ENCODE data around the gene MAP2.
"Not testable (repeated sequence)": the region's sequence is repeated elsewhere in the genome, so short reads cannot be mapped to it uniquely, and the experiment has no call there.

Gene MAP2

DNA sequence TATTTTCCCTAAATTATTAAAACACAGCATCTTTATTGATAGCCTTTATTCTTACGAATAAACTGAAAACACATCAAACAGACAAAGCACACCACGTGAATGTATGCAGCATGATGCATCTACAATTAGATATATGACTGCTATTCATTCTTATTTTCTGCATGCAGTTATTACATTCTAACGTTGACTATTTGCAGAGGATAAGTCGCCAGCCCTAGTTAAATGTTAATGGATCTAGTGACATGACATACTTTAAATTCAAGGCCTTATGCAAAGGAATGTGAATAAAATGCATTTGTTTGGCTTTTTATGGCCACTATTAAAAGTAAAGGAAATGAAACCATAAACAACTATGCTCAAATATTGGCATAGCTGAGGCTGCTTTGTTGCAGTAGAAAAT is 172.4 kb downstream of the MAP2 start:
- FAIRE-seq = no peak

DNA sequence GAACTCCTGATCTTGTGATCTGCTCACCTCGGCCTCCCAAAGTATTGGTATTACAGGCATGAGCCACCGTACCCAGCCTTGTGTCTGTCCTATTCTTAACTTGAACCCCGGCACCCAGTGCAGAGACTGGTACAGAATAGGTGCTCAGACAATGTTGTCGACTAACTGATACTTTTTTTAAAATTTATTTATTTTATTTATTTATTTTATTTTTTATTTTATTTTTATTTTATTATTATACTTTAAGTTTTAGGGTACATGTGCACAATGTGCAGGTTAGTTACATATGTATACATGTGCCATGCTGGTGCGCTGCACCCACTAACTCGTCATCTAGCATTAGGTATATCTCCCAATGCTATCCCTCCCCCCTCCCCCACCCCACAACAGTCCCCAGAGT is 174.4 kb downstream of the MAP2 start:
- FAIRE-seq = not testable (repeated sequence)

DNA sequence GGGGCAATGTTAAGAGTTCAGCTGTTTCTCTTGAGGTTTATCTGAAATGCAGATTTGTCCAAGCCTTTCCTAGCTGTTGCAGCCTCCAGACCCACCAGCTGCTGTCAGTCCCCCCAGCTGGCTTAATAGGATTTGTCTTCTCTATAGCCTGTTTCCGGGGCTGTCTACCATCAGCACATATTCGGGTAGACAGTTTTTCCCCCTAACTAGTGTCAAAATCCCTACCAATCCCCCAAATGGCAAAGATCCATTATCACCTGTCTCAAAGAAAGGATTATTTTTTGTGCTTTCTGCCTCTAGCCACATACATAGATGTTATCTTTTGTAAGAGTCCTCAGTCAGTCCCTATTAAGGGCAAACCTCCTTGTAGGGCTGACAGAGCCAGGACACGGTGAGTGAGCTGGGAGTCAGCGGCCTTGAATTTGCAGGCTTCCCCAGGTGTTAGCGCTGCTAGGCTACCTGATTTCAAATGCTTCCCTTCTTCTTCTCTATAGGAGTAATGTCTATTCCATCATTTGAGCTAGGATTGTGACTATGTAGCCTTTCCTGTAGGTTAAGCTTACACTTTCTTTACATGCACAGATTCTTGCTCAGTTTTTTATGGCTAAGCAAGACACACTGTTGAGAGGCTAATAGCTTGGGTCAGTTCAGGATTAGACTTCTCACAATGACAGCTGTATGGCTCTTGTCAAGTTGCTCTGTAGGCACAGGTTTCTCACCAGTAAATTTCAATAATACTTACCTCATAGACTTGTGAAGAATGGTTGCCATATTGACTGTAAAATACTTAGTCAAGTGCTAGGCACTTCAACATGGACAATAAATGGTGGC is 176.7 kb downstream of the MAP2 start:
- no peak for FAIRE-seq

DNA sequence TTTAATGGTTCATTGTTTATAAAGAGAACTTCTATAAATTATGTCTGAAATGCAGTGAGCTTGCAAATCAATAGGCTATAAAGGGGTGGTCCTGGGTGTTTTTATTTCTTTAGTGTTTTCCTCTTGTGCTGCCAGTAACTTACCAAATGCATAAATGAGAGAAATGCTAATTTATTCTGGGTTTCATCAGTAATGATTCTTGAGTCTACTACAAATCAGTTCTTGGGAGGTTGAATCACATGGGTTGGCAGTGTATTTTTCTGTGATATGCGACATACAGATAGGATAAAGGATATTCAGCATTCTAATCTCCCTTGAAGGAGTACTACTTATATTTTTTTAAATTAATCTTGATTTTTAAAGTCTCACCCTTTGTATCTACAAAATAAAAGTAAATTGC is 177.7 kb downstream of the MAP2 start:
- no peak for FAIRE-seq

DNA sequence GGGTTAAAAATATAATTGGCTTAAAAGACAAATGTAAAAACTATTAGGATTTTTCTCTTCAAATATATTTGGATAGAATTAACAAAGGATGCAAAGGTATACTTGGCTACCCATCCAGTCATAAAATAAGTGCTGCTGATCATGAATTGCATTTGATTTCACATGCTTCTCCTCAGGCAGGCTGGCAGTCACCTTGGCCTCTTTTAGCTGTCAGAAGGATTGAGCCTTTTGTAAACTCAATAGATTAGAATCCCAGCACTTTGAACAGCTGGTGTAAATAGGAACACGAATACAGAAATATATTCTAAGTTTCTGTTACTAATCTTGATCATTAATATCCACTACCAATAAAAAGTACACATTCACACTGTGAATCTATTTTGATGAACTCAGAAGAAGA is 178.4 kb downstream of the MAP2 start:
- FAIRE-seq = no peak

DNA sequence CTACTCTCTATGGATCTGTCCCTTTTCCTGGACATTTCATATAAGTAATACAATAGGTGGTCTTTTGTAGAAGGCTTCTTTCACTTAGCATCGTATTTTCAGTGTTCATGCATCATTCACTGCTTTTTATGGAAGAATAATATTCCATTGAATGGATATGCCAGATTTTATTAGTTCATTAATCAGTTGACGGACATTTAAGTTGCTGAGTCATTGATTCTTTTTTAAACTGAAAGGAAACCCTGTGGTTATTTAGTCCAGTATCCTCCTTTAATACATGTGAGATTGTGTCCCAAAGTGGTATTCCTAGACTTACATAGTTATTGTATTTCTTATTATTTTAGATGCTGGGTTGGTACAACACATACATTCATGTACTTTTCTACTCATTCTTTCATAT is 185.7 kb downstream of the MAP2 start:
- FAIRE-seq = no peak

DNA sequence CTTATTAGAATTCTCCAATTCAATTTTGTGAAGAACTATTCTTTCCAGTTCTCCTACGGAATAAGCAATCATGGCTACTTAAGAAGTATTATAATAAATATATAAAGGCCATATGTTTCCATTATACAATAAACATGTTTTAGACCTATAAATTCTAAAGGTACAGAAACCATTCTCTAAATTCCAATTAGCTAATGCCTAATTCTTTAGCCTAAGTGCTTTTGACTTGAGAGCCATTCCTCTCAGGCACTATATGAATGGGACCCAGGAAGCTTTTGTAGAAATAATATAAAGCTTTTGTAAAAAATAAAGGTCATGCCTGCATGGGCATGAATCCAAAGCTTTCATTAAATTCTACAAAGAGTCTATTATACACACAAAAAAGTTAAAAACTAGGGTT is 186.8 kb downstream of the MAP2 start:
- no peak for FAIRE-seq

DNA sequence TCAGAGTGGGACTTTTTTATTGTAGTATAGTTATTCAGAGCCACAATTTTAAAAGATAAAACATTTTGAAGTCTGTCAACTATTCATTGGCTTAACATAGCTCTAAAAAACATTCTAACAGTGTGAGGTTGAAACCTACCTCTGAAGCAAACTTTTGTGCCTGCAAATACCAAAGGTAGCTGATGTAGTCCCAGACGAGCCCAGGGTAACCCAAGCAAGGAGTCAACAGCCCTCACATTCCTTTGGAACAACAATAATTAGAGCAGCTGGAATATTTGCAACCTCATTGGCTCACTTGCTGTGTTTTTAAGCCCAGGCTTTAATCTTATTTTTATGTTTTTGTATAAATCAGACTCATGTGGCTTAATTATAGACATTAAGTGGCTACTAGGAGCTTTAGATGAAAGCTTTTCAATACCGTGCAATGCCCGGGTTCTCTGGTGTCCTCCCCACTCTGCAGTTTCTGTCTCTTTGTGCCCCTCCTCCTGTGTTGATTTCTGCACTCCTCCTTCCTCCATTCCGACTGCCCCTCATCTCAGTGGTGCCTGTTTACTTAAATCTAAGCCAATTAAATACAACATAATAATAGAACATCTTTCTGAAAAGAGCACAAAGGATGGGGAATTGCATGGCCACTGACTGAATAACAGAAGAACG is 189.9 kb downstream of the MAP2 start:
- no peak for FAIRE-seq

DNA sequence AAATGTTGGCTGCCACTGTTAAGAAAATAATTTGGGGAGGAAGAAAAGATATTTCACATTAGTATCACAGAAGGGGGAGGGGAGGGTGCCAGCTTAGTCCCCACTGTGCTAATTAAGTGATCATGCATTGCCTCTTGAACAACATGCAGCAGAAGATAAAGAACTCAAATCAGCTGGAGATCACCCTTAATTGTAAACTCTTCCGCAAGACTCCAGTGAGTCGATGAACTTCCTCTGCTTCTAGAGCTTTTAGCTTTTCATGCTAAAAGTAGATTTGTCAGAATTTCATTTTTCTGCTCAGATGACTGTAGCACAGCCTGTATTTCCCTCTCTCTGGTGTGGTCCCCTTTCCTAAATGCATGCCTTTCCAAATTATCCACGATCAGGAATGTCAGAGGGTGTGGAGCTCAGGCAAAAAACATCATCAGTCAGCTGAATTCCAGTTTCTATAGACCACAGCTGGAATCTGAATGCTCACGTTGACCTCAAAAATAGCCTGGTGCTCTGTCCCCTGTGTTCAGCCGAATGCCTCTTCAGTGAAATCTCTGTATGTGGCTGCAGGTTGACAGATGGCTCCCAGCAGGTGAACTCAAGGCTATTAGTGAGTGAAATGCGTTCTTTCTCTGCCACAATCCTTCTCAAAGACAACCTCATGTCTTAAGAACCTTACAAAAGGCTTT is 191.0 kb downstream of the MAP2 start:
- FAIRE-seq = no peak

DNA sequence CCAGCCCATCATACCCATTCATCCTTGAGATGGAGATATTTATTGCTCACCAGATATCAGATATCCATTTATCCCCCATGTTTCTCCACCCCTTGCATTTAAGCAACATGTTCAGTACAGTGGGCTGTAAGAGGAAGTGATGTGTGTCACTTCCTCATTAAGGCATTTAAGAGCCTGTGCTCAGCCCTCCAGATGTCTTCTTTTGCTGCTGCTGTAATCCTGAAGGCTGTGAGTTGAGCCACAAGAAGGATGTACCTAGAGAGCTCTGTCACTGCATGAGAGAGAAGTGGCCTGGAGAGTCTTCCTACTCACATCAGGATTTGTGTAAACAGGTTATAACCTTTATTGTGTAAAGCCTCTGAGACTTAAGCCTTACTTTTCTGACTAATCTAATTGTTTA is 195.9 kb downstream of the MAP2 start:
- FAIRE-seq = no peak

DNA sequence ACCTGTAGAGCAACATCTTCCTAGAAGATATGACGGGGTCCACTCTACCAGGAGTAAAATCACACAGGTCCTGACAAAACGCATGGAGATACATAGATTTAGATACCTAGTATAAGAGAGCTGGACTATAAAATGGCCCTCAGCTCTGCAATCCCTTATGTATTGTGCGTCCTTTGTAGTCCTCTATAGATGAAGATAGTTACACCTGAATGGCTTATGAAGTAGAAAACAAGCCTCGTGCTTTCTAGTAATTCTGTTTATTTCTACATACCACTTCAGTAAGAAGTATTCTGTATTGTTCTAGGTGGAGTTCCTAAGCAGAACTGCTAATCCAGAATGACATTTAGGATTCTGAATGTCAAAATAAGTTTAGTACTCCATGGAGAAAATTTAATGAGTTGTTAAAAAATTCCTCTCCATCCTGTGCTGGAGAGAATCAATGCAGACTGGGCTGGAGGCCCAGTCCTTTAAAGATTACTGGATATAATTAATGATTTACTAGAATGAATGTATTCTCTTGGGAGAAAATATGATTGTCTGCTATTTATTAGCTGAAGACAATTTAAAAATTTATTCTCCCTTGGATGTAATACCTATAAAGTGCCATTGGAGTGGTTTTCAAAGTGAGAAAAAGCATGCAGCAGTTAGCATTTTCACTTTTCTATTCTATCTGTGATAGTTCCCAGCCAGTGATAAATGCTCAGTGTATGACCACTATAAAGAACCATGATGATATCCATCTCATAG is 200.5 kb downstream of the MAP2 start:
- FAIRE-seq = no peak

DNA sequence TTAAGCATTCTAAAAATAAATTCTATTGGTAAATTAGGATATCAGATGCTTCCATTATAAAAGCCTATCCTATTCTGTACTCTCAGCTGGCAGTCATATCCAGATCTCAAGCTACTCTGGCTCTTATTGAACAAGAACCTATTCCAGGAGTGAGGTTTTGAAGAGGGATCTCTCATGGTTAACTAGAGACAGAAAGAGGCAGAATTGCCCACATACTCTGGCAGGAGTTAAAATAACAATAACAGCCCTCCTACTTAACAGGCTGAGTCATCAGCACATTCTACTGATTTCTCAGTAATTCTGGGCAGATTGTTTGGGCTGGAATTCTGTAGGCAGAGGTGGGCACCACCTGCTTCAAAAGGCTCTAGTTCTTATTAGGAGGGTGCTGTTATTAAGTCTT is 205.8 kb downstream of the MAP2 start:
- no peak for FAIRE-seq

DNA sequence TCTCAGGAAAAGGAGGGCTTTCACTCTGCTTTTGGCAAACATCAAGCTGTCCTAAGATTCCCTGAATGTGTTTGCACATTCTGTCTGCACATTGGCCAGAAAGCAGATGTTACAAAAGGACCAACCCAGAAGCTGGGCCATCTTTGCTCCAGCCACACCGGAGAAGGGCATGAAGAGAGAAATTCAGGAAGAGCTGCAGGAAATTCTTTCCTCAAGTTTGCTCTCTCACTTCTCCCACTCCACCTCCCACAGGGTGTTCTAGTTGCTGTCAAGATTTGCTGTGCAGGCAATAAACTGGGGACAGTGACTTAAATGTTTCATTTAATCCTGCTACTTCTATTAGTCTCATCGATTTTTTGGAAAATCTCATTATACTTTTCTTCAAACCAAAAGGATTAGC is 210.1 kb downstream of the MAP2 start:
- FAIRE-seq = no peak

DNA sequence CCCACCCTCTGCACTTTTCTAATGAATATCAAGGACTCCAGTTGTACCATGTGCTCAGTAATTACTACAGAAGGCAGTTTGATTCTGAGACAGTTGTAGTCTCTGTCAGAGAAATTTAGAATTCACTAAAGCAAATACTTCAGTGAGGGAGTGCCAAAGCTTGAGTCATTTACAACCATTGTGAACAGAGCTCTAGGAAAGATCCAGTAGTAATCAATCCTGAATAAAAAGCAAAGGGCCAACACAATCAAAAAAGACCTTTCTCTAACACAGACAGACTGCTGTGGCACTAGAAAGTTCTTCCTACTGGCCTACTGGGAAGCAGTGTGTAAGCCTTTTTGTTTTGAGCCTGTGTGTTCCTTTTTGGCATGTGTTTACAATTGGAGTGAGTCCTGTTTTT is 212.2 kb downstream of the MAP2 start:
- no peak for FAIRE-seq

DNA sequence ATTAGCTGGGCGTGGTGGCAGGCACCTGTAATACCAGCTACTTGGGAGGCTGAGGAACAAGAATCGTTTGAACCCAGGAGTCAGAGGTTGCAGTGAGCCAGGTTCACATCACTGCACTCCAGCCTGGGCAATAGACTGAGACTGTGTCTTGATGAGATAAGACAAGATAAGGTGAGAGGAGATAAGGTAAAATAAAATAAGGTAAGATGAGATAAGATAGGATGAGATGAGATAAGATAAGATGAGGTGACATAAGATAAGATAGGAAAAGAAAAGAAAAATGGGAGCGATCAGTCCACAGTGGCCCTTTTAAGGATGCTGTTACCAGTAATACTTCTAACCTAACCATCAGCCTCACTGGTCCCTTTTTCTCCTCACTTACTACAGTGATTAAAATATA is 213.4 kb downstream of the MAP2 start:
- no peak for FAIRE-seq

DNA sequence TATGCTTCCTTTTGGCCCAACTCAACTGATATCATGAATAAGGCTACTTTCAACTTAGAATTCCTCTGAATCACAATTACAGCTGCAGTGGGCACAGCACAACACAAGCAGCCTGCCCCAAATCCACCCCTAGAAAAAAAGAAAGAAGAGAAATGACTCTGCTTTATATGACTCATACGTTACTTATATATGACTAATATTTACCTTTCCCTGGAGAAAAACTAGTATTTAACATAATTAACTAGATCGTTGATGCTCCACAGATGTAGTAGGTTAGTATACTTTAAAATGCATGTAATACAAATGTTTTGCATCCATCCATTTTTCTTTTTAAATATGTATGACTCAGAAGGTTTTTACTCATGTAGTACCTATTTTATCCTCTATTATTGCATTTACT is 214.5 kb downstream of the MAP2 start:
- FAIRE-seq = no peak

DNA sequence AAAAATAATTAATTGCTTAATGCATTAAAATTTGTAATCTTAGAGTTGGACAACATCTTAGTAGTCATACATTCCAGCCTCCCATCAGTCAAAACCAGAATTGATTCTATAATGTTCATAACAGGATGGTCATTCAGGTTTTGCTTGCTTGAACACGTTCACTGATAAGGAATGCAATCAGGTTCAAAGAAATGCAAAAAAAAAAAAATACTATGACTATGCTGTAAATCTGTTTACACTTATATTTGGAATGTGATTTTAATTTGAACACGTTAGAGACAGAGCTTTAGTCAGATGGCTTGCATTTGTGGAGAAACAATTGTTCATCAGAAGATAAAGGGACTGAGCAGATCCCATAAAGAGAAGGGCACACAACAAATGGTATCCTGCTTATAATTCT is 216.5 kb downstream of the MAP2 start:
- no peak for FAIRE-seq

DNA sequence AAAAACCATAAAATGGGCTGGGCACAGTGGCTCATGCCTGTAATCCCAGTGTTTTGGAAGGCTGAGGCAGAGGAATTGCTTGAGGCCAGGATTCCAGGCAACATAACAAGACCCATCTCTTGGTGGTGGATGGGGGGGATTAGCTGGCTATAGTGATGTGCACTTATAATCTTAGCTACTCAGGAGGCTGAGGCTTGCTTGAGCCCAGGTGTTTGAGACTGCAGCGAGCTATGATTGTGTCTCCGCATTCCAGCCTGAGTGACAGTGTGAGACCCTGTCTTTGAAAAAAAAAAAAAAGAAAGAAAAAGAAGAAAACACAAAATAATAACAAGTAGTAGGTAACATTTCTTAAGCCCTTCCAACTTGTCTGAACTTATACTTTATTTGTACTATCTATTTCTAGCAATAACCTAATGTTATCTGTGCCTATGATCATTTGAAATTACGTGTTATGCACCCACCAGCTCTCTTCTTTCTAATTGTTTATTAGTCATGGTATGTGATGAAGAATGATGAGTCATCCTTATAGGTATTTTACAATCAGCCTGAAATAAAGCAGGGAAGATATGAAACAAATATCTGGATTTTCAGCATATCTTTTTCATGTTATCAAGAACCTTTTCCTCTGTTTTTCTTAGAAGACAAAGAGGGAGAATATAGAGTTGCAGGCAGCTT is 218.4 kb downstream of the MAP2 start:
- FAIRE-seq = no peak

DNA sequence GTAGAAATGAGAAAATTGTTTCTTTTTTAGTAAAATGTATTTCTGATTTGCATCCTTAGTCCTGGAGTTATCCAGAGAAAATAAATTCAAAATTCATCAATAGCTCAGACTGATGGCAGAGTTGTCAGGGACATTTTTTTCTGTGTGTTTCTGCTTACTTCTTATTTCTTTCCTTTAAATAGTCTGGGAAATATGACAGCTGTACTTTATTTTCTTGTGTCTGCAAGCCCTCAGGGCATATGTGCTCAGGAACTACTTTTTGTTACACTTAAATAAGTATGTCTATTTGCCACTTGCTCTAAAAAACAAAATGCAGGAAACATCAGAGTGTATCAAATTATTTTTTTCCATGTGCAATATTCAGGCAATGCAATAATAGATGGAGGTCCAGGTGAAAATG is 221.0 kb downstream of the MAP2 start:
- FAIRE-seq = no peak

DNA sequence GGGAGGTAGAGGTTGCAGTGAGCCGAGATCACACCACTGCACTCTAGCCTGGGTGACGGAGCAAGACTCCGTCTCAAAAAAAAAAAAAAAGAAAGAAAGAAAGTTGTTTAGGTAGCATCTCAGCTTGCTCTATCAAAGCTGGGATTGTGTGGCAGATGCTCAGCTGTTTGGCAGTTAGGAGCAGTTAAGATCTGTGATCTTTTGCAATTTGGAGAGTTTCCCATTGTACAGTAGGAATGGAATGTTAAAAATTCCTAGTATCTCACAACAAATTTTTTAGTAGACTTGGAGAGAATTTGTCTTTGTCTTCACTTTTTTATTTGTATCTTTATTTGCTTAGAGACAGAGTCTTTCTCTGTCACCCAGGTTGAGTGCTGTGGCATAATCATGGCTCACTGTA is 224.9 kb downstream of the MAP2 start:
- no peak for FAIRE-seq

DNA sequence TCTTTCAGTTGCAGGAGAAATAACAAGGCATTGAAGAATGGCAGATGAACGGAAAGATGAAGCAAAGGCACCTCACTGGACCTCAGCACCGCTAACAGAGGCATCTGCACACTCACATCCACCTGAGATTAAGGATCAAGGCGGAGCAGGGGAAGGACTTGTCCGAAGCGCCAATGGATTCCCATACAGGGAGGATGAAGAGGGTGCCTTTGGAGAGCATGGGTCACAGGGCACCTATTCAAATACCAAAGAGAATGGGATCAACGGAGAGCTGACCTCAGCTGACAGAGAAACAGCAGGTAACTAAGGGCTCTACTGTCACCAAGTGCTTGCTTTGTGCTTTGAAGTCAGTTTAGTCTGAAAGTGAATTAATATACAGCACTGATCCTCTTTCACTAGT is 229.3 kb downstream of the MAP2 start:
- FAIRE-seq = no peak

DNA sequence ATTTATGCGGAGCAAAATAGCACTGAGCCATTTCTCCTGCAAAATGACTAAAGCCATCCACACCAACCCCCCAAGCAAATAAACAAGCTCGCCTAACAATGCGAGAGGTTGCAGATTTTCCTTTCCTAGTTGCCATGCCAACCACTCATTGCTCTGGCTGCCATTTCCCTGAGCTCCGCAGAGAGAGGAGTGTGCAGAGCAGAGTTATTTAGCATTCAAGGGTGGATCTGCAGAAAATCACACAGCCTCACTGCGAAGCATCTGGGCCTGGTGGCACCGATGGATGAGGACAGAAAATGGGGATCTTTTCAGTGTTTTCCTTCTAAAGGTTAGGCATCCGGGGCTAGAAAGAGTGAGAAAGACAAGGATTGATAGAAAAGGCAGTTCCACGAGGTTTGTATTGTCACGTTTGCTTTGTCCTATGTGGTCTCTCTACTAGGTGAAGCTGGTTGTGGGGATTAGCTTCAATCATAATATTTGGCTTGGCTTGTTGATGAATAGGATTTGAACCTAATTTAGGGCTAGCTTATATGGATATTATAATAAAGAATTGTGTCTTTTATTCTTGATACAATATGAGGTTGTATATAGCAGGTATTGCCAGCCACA is 237.5 kb downstream of the MAP2 start:
- FAIRE-seq = no peak

Data from colon (tissue), 2 donors.